ENCODE results near the gene NUP210. TPM values are rescaled to one million over a fixed set of nuclear protein-coding genes. Genes with fewer than 3 reads are reported as not detected.

NUP210 gene
- total RNA-seq, 1 donor: under 0.01 TPM

DNA sequence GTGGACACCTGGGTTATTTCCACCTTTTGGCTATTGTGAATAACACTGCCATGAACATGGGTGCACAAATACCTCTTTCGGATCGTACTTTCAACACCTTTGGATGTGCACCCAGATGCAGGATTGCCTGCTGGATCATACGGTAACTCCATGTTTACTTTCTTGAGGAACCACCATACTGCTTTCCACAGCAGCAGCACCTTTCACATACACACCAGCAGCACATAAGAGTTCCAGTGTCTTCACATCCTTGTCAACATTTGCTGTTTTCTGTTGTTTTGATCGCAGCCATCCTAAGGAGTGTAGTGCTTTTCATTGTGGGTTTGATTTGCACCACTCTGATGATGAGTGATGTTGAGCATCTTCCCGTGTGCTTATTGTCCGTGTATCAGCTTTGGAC lies 51.3 kb downstream of the NUP210 start:
- Histone ChIP-seq H3K36me3 (ENCODE audit: insufficient read depth, low read length) (no peaks in the 10 kb centered on the region), H3K9me3 (ENCODE audit: low read depth, low read length) (no peaks in the 10 kb centered on the region), H3K4me1 (ENCODE audit: insufficient read depth, low read length) (peaks cover 3% of the 10 kb centered on the region), H4K20me1 (ENCODE audit: insufficient read depth, low read length) (no peaks in the 10 kb centered on the region), H3K79me2 (ENCODE audit: insufficient read depth, low read length) (no peaks in the 10 kb centered on the region), H3K4me3 (ENCODE audit: insufficient read depth, low read length) (no peak overlapping the region), H3K27me3 (ENCODE audit: insufficient read depth, low read length) (no peaks in the 10 kb centered on the region), H3K4me2 (ENCODE audit: insufficient read depth, low read length) (no peak overlapping the region), H3K27ac (ENCODE audit: low read depth, low read length) (no peak overlapping the region), H2AFZ (ENCODE audit: low read length) (no peak overlapping the region)
- TF ChIP-seq, protein P1, sequence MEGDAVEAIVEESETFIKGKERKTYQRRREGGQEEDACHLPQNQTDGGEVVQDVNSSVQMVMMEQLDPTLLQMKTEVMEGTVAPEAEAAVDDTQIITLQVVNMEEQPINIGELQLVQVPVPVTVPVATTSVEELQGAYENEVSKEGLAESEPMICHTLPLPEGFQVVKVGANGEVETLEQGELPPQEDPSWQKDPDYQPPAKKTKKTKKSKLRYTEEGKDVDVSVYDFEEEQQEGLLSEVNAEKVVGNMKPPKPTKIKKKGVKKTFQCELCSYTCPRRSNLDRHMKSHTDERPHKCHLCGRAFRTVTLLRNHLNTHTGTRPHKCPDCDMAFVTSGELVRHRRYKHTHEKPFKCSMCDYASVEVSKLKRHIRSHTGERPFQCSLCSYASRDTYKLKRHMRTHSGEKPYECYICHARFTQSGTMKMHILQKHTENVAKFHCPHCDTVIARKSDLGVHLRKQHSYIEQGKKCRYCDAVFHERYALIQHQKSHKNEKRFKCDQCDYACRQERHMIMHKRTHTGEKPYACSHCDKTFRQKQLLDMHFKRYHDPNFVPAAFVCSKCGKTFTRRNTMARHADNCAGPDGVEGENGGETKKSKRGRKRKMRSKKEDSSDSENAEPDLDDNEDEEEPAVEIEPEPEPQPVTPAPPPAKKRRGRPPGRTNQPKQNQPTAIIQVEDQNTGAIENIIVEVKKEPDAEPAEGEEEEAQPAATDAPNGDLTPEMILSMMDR (IDR thresholded peaks at IDR 0.05; ENCODE audit: extremely low read depth, low read depth, low read length): no peak
- DNase-seq (ENCODE audit: insufficient read length, low spot score, missing footprints): no peak

DNA sequence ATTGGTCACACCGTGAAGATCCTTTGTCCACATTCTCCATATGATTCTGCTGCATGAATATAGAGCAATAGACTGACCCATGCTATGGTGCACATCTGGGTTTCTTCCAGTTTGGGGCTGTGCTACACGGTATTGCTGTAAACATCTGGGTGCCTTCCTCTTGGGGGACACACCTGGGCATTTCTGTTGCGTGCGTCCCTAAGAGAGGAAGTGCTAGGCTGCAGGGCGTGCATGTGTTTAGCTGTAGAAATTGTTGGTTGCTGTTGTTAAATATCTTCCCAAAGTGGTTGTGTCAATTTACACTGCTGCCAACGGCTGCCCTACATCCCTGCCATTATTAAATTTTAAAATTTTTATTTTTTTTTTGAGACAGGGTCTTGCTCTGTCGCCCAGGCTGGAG lies 52.4 kb downstream of the NUP210 start:
- H3K4me2 ChIP-seq (ENCODE audit: insufficient read depth, low read length): no peak overlapping the region
- no peak overlapping the region for H3K27ac ChIP-seq (ENCODE audit: low read depth, low read length)
- no peaks in the 10 kb centered on the region for H4K20me1 ChIP-seq (ENCODE audit: insufficient read depth, low read length)
- TF ChIP-seq, protein P1 (IDR thresholded peaks at IDR 0.05; ENCODE audit: extremely low read depth, low read depth, low read length): no peak
- no peak overlapping the region for H2AFZ ChIP-seq (ENCODE audit: low read length)
- DNase-seq (ENCODE audit: insufficient read length, low spot score, missing footprints): no peak
- no peaks in the 10 kb centered on the region for H3K9me3 ChIP-seq (ENCODE audit: low read depth, low read length)
- H3K79me2 ChIP-seq (ENCODE audit: insufficient read depth, low read length): no peaks in the 10 kb centered on the region
- no peak overlapping the region for H3K4me3 ChIP-seq (ENCODE audit: insufficient read depth, low read length)
- peaks cover 4% of the 10 kb centered on the region for H3K27me3 ChIP-seq (ENCODE audit: insufficient read depth, low read length)
- H3K36me3 ChIP-seq (ENCODE audit: insufficient read depth, low read length): no peaks in the 10 kb centered on the region
- H3K4me1 ChIP-seq (ENCODE audit: insufficient read depth, low read length): peaks cover 3% of the 10 kb centered on the region

DNA sequence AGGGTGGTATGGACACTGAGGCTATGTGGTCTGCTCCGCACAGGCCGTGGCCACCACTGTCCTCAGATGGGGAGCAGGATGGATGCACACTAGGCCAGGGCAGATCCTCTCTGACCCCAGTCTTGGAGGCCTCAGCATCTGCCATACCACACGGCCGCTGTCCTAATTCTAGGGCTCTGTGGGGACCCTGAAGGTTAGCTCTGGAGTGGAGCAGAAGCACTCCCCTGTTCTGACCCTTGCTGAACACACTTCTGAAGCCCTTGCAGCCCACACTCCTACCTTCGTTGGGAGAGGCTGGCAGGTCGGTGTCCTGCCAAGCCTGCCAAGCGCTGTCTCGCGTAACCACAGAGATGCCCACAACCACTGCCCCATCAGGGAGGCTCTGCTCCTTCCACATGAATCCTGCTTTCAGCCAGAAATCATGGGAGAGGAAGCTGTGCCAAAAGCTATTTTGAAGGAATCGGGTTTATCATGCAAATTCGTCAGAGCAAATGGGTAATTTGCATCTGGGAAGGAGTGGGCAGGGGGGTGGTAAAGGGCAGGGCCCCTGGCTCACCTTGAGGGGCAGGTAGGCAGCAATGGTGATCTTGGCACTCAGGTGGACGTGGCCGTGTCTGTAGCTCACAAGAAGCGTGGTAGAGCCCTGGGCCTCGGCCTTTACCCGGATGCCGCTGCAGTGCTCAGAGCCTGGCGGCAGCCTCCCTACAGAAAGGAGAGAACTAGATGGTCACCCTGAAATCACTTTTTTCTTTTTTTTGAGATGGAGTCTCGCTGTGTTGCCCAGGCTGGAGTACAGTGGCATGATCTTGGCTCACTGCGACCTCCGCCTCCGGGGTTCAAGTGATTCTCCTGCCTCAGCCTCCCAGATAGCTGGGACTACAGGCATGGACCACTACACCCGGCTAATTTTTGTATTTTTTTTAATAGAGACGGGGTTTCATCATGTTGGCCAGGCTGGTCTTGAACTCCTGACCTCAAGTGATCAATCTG lies 54.4 kb downstream of the NUP210 start:
- no peaks in the 10 kb centered on the region for H3K79me2 ChIP-seq (ENCODE audit: insufficient read depth, low read length)
- H3K27ac ChIP-seq (ENCODE audit: low read depth, low read length): no peak overlapping the region
- H4K20me1 ChIP-seq (ENCODE audit: insufficient read depth, low read length): no peaks in the 10 kb centered on the region
- DNase-seq (ENCODE audit: insufficient read length, low spot score, missing footprints): no peak
- H3K4me3 ChIP-seq (ENCODE audit: insufficient read depth, low read length): no peak overlapping the region
- TF ChIP-seq, protein P1 (IDR thresholded peaks at IDR 0.05; ENCODE audit: extremely low read depth, low read depth, low read length): no peak
- H3K27me3 ChIP-seq (ENCODE audit: insufficient read depth, low read length): peaks cover 4% of the 10 kb centered on the region
- H3K4me2 ChIP-seq (ENCODE audit: insufficient read depth, low read length): no peak overlapping the region
- H2AFZ ChIP-seq (ENCODE audit: low read length): no peak overlapping the region
- no peaks in the 10 kb centered on the region for H3K36me3 ChIP-seq (ENCODE audit: insufficient read depth, low read length)
- H3K9me3 ChIP-seq (ENCODE audit: low read depth, low read length): no peaks in the 10 kb centered on the region
- H3K4me1 ChIP-seq (ENCODE audit: insufficient read depth, low read length): no peaks in the 10 kb centered on the region

DNA sequence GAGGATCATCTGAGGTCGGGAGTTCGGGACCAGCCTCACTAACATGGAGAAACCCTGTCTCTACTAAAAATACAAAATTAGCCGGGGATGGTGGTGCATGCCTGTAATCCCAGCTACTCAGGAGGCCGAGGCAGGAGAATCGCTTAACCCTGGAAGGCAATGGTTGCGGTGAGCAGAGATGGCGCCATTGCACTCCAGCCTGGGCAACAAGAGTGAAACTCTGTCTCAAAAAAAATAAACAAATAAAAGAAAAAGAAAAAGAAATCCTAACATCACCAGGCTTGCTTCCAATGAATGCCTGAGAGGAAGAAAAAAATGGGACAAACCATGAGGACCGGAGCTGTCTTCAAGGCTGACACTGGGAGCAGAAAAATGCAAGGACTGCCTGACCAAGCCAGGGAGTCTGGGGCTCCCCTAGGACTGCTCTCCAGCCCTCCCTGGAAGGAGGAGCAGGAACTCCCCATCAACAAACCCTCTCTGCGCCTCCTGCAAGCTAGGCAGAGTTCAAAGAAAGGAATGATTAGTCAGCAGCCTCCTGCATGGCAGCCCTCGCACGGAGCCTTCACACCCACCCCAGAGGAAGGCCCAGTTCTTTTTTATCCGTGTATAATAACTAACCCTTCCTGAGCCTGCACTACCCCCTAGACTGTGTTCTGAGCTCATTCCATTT lies 55.4 kb downstream of the NUP210 start:
- no peaks in the 10 kb centered on the region for H3K4me1 ChIP-seq (ENCODE audit: insufficient read depth, low read length)
- H3K9me3 ChIP-seq (ENCODE audit: low read depth, low read length): no peaks in the 10 kb centered on the region
- H2AFZ ChIP-seq (ENCODE audit: low read length): no peak overlapping the region
- H3K79me2 ChIP-seq (ENCODE audit: insufficient read depth, low read length): no peaks in the 10 kb centered on the region
- H3K27ac ChIP-seq (ENCODE audit: low read depth, low read length): no peak overlapping the region
- no peaks in the 10 kb centered on the region for H4K20me1 ChIP-seq (ENCODE audit: insufficient read depth, low read length)
- TF ChIP-seq, protein P1 (IDR thresholded peaks at IDR 0.05; ENCODE audit: extremely low read depth, low read depth, low read length): no peak
- peak; percentile 71 for DNase-seq (ENCODE audit: insufficient read length, low spot score, missing footprints)
- H3K4me2 ChIP-seq (ENCODE audit: insufficient read depth, low read length): no peak overlapping the region
- no peak overlapping the region for H3K4me3 ChIP-seq (ENCODE audit: insufficient read depth, low read length)
- peaks cover 4% of the 10 kb centered on the region for H3K27me3 ChIP-seq (ENCODE audit: insufficient read depth, low read length)
- no peaks in the 10 kb centered on the region for H3K36me3 ChIP-seq (ENCODE audit: insufficient read depth, low read length)
